K562 (cell line): ENCODE data around the gene MCL1. TPM values are rescaled to one million over a fixed set of nuclear protein-coding genes. Genes with fewer than 3 reads are reported as not detected.

Experiments used
- ATF1 ChIP-seq, 2 experiments: fragments of 450-650 bp in 1 of 2; IDR thresholded peaks; 2 replicates each; pipeline ENCODE4 v1.6.1; 2016; ENCODE audit warnings: missing compliant biosample characterization in 1 of 2, missing genetic modification characterization in 1 of 2
- PBX2 ChIP-seq, 2 experiments: IDR thresholded peaks in 1 of 2; conservative IDR thresholded peaks in 1 of 2; 2 replicates each; pipeline ENCODE4 v1.6.1; 2016; ENCODE audit warnings: low read depth in 2 of 2, mild to moderate bottlenecking in 1 of 2, missing compliant biosample characterization in 1 of 2, missing genetic modification characterization in 1 of 2, moderate library complexity in 1 of 2
- POLR2H ChIP-seq: IDR thresholded peaks from 2 replicates; pipeline ENCODE4 v1.6.1; 2016; ENCODE audit warnings: missing genetic modification characterization, low read depth, mild to moderate bottlenecking, control low read depth, missing compliant biosample characterization, moderate library complexity
- RERE ChIP-seq: sonication (generic); formaldehyde crosslinking; IDR thresholded peaks from 2 replicates; pipeline ENCODE4 v1.8.0; 2023; ENCODE audit warnings: missing genetic modification reagents, mild to moderate bottlenecking, borderline replicate concordance
- ZNF830 ChIP-seq: fragments of 250-450 bp; sonication (Bioruptor Pico); IDR thresholded peaks from 2 replicates; pipeline ENCODE4 v1.5.0; 2021; ENCODE audit warnings: mild to moderate bottlenecking
- polyA plus RNA-seq, 8 experiments: library from polyadenylated mRNA; depleted of rRNA in 4 of 8; stranded (reverse) in 5 of 8; unstranded in 3 of 8; fragments of >200 nt; fragmentation: Nextera tagmentation in 2 of 8; fragmentation: Illumina TruSeq in 1 of 8; extraction: Ambion mirVana in 2 of 8; extraction: Trizol in 1 of 8; gene quantifications; 2 replicates each; pipeline versions ENCODE4 v1.2.1 to v1.2.3, GENCODE V29; 2011 to 2014; ENCODE audit warnings: inconsistent platforms in 1 of 8, missing spikeins in 1 of 8
- total RNA-seq, 7 experiments: library from RNA; depleted of rRNA in 6 of 7; stranded (reverse); fragments of >200 nt in 6 of 7; fragmentation: Illumina TruSeq in 2 of 7; extraction: Trizol in 2 of 7; gene quantifications; 2 replicates each; pipeline versions ENCODE4 v1.2.1 to v1.2.3, GENCODE V29; 2011 to 2021; ENCODE audit warnings: low replicate concordance in 1 of 7
- TF ChIP-seq, protein P1 (sequence below): sonication (generic); formaldehyde crosslinking; IDR thresholded peaks from 2 replicates; pipeline ENCODE4 v1.8.0; 2022; ENCODE audit warnings: mild to moderate bottlenecking, missing genetic modification reagents
- TF ChIP-seq, protein P2 (sequence below): fragments of 450-650 bp; IDR thresholded peaks from 2 replicates; pipeline ENCODE4 v1.6.1; 2016; ENCODE audit warnings: low read depth

Gene MCL1
- total and polyA plus RNA-seq, 9 of the 15 experiments (the other 6 are each of a cell fraction or from before 2014, with no cell fraction given), result 27.1 to 224 (median 138) TPM

DNA sequence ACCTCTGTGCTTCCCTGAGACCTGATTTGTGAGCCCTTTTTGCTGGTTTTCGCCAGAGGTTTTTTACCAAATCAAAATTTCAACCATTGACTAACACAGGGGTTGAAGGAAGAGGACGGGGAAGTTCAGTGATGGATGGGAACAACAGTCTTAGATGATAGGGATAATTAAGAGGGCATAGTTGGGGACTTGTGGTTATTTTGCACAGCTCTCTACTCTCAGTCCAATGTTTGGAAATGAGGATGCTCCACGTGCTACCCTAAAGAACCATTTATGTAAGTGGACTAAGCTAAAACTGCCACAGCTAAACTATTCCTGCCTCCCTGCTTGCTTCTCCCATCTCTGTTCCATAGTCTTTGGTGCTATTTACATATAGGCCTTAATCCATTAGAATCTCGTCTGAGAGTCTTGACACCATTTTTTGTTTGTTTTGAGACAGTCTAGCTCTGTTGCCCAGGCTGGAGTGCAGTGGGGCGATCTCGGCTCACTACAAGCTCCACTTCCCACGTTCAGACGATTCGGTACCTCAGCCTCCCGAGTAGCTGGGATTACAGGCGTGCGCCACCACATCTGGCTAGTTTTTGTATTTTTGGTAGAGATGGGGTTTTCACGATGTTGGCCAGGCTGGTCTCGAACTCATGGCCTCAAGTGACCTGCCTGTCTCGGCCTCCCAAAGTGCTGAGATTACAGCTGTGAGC is 684 bp upstream of the MCL1 start (continued):
- TF ChIP-seq RERE (CRISPR knock-in tag), result no peak
- no peak for TF ChIP-seq PBX2 (CRISPR knock-in tag; IDR thresholded peaks at IDR 0.05; ENCODE audit: low read depth)
- no peak for TF ChIP-seq PBX2 (tag; conservative IDR thresholded peaks at IDR 0.05; ENCODE audit: low read depth)
- TF ChIP-seq, protein P1, sequence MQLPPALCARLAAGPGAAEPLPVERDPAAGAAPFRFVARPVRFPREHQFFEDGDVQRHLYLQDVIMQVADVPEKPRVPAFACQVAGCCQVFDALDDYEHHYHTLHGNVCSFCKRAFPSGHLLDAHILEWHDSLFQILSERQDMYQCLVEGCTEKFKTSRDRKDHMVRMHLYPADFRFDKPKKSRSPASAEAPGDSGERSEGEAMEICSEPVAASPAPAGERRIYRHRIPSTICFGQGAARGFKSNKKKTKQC (CRISPR knock-in tag), result peak; percentile 36; the same call in 1 of the 2 replicates
- TF ChIP-seq ZNF830 (CRISPR knock-in tag), result peak; percentile 68; the same call in 1 of the 2 replicates
- TF ChIP-seq POLR2H (tag), result no peak; the same call in 1 of the 2 replicates
- TF ChIP-seq ATF1 (CRISPR knock-in tag; IDR thresholded peaks at IDR 0.05), result no peak
- TF ChIP-seq ATF1 (tag; IDR thresholded peaks at IDR 0.05), result no peak
- TF ChIP-seq, protein P2, sequence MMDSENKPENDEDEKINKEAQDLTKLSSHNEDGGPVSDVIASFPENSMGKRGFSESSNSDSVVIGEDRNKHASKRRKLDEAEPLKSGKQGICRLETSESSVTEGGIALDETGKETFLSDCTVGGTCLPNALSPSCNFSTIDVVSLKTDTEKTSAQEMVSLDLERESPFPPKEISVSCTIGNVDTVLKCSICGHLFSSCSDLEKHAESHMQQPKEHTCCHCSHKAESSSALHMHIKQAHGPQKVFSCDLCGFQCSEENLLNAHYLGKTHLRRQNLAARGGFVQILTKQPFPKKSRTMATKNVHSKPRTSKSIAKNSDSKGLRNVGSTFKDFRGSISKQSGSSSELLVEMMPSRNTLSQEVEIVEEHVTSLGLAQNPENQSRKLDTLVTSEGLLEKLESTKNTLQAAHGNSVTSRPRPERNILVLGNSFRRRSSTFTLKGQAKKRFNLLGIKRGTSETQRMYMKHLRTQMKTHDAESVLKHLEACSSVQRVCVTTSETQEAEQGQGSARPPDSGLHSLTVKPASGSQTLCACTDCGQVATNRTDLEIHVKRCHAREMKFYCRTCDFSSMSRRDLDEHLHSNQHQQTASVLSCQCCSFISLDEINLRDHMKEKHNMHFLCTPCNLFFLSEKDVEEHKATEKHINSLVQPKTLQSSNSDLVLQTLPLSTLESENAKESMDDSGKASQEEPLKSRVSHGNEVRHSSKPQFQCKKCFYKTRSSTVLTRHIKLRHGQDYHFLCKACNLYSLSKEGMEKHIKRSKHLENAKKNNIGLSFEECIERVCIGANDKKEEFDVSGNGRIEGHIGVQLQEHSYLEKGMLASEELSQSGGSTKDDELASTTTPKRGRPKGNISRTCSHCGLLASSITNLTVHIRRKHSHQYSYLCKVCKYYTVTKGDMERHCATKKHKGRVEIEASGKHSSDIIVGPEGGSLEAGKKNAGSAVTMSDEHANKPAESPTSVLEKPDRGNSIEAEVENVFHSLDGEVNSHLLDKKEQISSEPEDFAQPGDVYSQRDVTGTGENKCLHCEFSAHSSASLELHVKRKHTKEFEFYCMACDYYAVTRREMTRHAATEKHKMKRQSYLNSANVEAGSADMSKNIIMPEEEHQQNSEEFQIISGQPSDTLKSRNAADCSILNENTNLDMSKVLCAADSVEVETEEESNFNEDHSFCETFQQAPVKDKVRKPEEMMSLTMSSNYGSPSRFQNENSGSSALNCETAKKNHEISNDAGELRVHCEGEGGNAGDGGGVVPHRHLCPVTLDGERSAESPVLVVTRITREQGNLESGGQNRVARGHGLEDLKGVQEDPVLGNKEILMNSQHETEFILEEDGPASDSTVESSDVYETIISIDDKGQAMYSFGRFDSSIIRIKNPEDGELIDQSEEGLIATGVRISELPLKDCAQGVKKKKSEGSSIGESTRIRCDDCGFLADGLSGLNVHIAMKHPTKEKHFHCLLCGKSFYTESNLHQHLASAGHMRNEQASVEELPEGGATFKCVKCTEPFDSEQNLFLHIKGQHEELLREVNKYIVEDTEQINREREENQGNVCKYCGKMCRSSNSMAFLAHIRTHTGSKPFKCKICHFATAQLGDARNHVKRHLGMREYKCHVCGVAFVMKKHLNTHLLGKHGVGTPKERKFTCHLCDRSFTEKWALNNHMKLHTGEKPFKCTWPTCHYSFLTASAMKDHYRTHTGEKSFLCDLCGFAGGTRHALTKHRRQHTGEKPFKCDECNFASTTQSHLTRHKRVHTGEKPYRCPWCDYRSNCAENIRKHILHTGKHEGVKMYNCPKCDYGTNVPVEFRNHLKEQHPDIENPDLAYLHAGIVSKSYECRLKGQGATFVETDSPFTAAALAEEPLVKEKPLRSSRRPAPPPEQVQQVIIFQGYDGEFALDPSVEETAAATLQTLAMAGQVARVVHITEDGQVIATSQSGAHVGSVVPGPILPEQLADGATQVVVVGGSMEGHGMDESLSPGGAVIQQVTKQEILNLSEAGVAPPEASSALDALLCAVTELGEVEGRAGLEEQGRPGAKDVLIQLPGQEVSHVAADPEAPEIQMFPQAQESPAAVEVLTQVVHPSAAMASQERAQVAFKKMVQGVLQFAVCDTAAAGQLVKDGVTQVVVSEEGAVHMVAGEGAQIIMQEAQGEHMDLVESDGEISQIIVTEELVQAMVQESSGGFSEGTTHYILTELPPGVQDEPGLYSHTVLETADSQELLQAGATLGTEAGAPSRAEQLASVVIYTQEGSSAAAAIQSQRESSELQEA, result no peak
